GM23248 (cell line): ENCODE data around the gene ING3. TPM values are rescaled to one million over a fixed set of nuclear protein-coding genes. Genes with fewer than 3 reads are reported as not detected.

Experiments
- DNase-seq: peaks from one replicate; pipeline ENCODE4 v3.0.0-alpha.2; 2015
- H2AFZ ChIP-seq: fragments of 200-600 bp; sonication (generic); 2 replicates; pipeline ENCODE4 v1.6.1; 2016; ENCODE audit warnings: antibody characterized with exemption
- H3F3A ChIP-seq: fragments of 200-600 bp; sonication (generic); 2 replicates; pipeline ENCODE4 v1.6.1; 2016; ENCODE audit warnings: mild to moderate bottlenecking, antibody characterized with exemption, mixed run types; ENCODE audit not compliant: insufficient read depth
- H3K27ac ChIP-seq: fragments of 200-600 bp; sonication (generic); 2 replicates; pipeline ENCODE4 v1.5.1; 2016; ENCODE audit warnings: mild to moderate bottlenecking
- H3K27me3 ChIP-seq: fragments of 200-600 bp; sonication (generic); replicated peaks from 2 replicates; pipeline ENCODE4 v1.6.1; 2016; ENCODE audit warnings: mild to moderate bottlenecking; ENCODE audit not compliant: insufficient read depth
- H3K36me3 ChIP-seq: fragments of 200-600 bp; sonication (generic); 2 replicates; pipeline ENCODE4 v1.6.1; 2016; ENCODE audit warnings: low read depth, mild to moderate bottlenecking
- H3K4me1 ChIP-seq: fragments of 200-600 bp; sonication (generic); 2 replicates; pipeline ENCODE4 v1.6.1; 2016; ENCODE audit warnings: mild to moderate bottlenecking; ENCODE audit not compliant: insufficient read depth
- H3K4me2 ChIP-seq: fragments of 200-600 bp; sonication (generic); one replicate; pipeline ENCODE4 v1.6.1; 2016; ENCODE audit warnings: mild to moderate bottlenecking; ENCODE audit not compliant: unreplicated experiment
- H3K4me3 ChIP-seq: fragments of 200-600 bp; sonication (generic); 2 replicates; pipeline ENCODE4 v1.5.1; 2016; ENCODE audit warnings: mild to moderate bottlenecking
- H3K79me2 ChIP-seq: fragments of 200-600 bp; sonication (generic); 2 replicates; pipeline ENCODE4 v1.6.1; 2016; ENCODE audit warnings: mild to moderate bottlenecking; ENCODE audit not compliant: insufficient read depth
- H3K9ac ChIP-seq: fragments of 200-600 bp; sonication (generic); 2 replicates; pipeline ENCODE4 v1.6.1; 2016; ENCODE audit warnings: mild to moderate bottlenecking
- H3K9me2 ChIP-seq: fragments of 200-600 bp; sonication (generic); 2 replicates; pipeline ENCODE4 v1.6.1; 2016; ENCODE audit warnings: mixed run types, mild to moderate bottlenecking, moderate library complexity; ENCODE audit not compliant: insufficient read depth
- H3K9me3 ChIP-seq: fragments of 200-600 bp; sonication (generic); one replicate; pipeline ENCODE4 v1.6.1; 2017; ENCODE audit warnings: low read depth
- H4K20me1 ChIP-seq: fragments of 200-600 bp; sonication (generic); 2 replicates; pipeline ENCODE4 v1.6.0; 2016; ENCODE audit not compliant: insufficient read depth
- EZH2 ChIP-seq: fragments of 200-600 bp; sonication (generic); IDR thresholded peaks from 2 replicates; pipeline ENCODE4 v1.6.1; 2018; ENCODE audit warnings: antibody characterized with exemption, mild to moderate bottlenecking; ENCODE audit not compliant: insufficient read depth, poor library complexity, severe bottlenecking
- EZH2phosphoT487 ChIP-seq: fragments of 200-600 bp; sonication (generic); IDR thresholded peaks from 2 replicates; pipeline ENCODE4 v1.6.1; 2018; ENCODE audit warnings: antibody characterized with exemption, moderate library complexity, mild to moderate bottlenecking, low read depth; ENCODE audit not compliant: insufficient read depth
- WGBS, 2 experiments: methylation state at CpG; one replicate each; pipeline ENCODE4 v1.1.6; 2015 to 2017; ENCODE audit warnings: low lambda C conversion rate in 2 of 2, low coverage in 1 of 2; ENCODE audit errors: missing lambda C conversion rate in 2 of 2; 5-methylcytosine and 5-hydroxymethylcytosine counted together
- in situ Hi-C: fragments of 300-500 bp; cut with MboI; formaldehyde crosslinking; loops from 2 replicates; pipeline ENCODE4 v1.15.0; 2020
- polyA plus RNA-seq: library from polyadenylated mRNA; unstranded; fragments of >200 nt; fragmentation: Nextera tagmentation; extraction: Ambion mirVana; gene quantifications from 2 replicates; pipeline ENCODE4 v1.2.1, GENCODE V29; 2016
- total RNA-seq: library from RNA; depleted of rRNA; stranded (reverse); fragments of >200 nt; shearing (Covaris generic); gene quantifications from 2 replicates; pipeline ENCODE4 v1.2.3, GENCODE V29; 2014

Gene ING3
- total and polyA plus RNA-seq, 2 experiments from 2014 or later: 10.1 to 27.0 TPM

GRCh38 chr7:120998520-120998919, 47.9 kb downstream of the ING3 start:
- Histone ChIP-seq H3K79me2 (peaks cover 61% of the 10 kb centered on the region), H3K4me1 (peaks cover 42% of the 10 kb centered on the region), H3K9me2 (no peaks in the 10 kb centered on the region), H3K4me2 (no peak overlapping the region), H4K20me1 (no peaks in the 10 kb centered on the region), H2AFZ (0 out of 2 replicates have a peak overlapping the region, but pooled peaks have one; percentile 87), H3K27me3 (no peaks in the 10 kb centered on the region), H3K27ac (no peak overlapping the region), H3K4me3 (no peak overlapping the region), H3K9ac (no peak overlapping the region), H3K36me3 (no peaks in the 10 kb centered on the region), H3F3A (peaks cover 22% of the 10 kb centered on the region), H3K9me3 (no peaks in the 10 kb centered on the region)
- WGBS, 2 experiments: 81 to 98% methylated on average over 1 of the region's 1 CpG
- in situ Hi-C loops: loop anchor here (25.0 kb wide), 2 partner anchors 339 to 539 kb away; partner anchors contain the start of gene WNT16
- DNase-seq: no peak
- TF ChIP-seq EZH2: no peak
- TF ChIP-seq EZH2phosphoT487: no peak

- TF ChIP-seq EZH2phosphoT487 (no peak), EZH2 (no peak)
- Histone ChIP-seq H3K4me1 (peaks cover 36% of the 10 kb centered on the region), H2AFZ (peak overlapping the region; percentile 87), H4K20me1 (no peaks in the 10 kb centered on the region), H3K4me3 (peak overlapping the region; percentile 73; the same call in 1 of the 2 replicates), H3K36me3 (no peaks in the 10 kb centered on the region), H3K4me2 (peak overlapping the region; percentile 96), H3K9me3 (no peaks in the 10 kb centered on the region), H3F3A (peaks cover 18% of the 10 kb centered on the region), H3K79me2 (peaks cover 57% of the 10 kb centered on the region), H3K27ac (no peak overlapping the region), H3K9ac (peak overlapping the region; percentile 64; the same call in 1 of the 2 replicates), H3K9me2 (no peaks in the 10 kb centered on the region), H3K27me3 (no peaks in the 10 kb centered on the region)
- DNase-seq: no peak
- 80 to 83% methylated on average over 2 of the region's 2 CpGs for WGBS, 2 experiments
- in situ Hi-C loops: loop anchor here (25.0 kb wide), 2 partner anchors 338 to 538 kb away; partner anchors contain the start of gene WNT16
Measured at GRCh38 chr7:120998996-120999565, 48.5 kb downstream of the ING3 start.

GRCh38 chr7:121000081-121000983, 49.8 kb downstream of the ING3 start:
- in situ Hi-C loops: no loop called here
- H3K4me3 ChIP-seq: peak overlapping the region; percentile 73
- H3K27ac ChIP-seq: peak overlapping the region; percentile 28
- TF ChIP-seq EZH2phosphoT487 (no peak), EZH2 (no peak)
- H3K9me2 ChIP-seq: no peaks in the 10 kb centered on the region
- peak overlapping the region; percentile 96 for H3K4me2 ChIP-seq
- peak overlapping the region; percentile 87 for H2AFZ ChIP-seq
- DNase-seq: peak; percentile 71
- no peaks in the 10 kb centered on the region for H3K36me3 ChIP-seq
- H3F3A ChIP-seq: peaks cover 10% of the 10 kb centered on the region
- H4K20me1 ChIP-seq: no peaks in the 10 kb centered on the region
- H3K79me2 ChIP-seq: peaks cover 45% of the 10 kb centered on the region
- H3K9me3 ChIP-seq: no peaks in the 10 kb centered on the region
- peaks cover 33% of the 10 kb centered on the region for H3K4me1 ChIP-seq
- peak overlapping the region; percentile 64 for H3K9ac ChIP-seq
- no peaks in the 10 kb centered on the region for H3K27me3 ChIP-seq
- WGBS, 2 experiments: 13 to 16% methylated on average over 9 of the region's 9 CpGs

- no peak for TF ChIP-seq EZH2phosphoT487
- no peak for TF ChIP-seq EZH2
- H3K4me3 ChIP-seq: no peak overlapping the region
- H3K27ac ChIP-seq: no peak overlapping the region
- peaks cover 10% of the 10 kb centered on the region for H3F3A ChIP-seq
- H3K9me2 ChIP-seq: no peaks in the 10 kb centered on the region
- peak overlapping the region; percentile 52; the same call in 1 of the 2 replicates for H2AFZ ChIP-seq
- no peaks in the 10 kb centered on the region for H4K20me1 ChIP-seq
- in situ Hi-C loops: no loop called here
- H3K36me3 ChIP-seq: no peaks in the 10 kb centered on the region
- DNase-seq: no peak
- no peaks in the 10 kb centered on the region for H3K9me3 ChIP-seq
- peaks cover 27% of the 10 kb centered on the region for H3K4me1 ChIP-seq
- H3K27me3 ChIP-seq: no peaks in the 10 kb centered on the region
- 78 to 81% methylated on average over 3 of the region's 3 CpGs for WGBS, 2 experiments
- H3K4me2 ChIP-seq: peak overlapping the region; percentile 58
- H3K79me2 ChIP-seq: peaks cover 37% of the 10 kb centered on the region
- no peak overlapping the region for H3K9ac ChIP-seq
Measured at GRCh38 chr7:121001234-121001906, 50.8 kb downstream of the ING3 start.
